ENCODE data around the gene DYNC1I1. TPM values are rescaled to one million over a fixed set of nuclear protein-coding genes. Genes with fewer than 3 reads are reported as not detected.

The DYNC1I1 gene
- total RNA-seq, 1 experiment from 2014 or later, result 3.2 TPM

- Histone ChIP-seq H2BK5ac (ENCODE audit: insufficient read length, low read length) (no peak overlapping the region), H4K20me1 (ENCODE audit: control insufficient read depth, insufficient read depth, insufficient read length) (no peaks in the 10 kb centered on the region), H3K79me1 (ENCODE audit: insufficient read depth, low read depth, low read length, poor library complexity, severe bottlenecking) (no peaks in the 10 kb centered on the region), H3K4me2 (ENCODE audit: insufficient read depth, insufficient read length, low read length) (no peak overlapping the region), H3K27ac (ENCODE audit: insufficient read length, low read depth, low read length) (no peak overlapping the region), H3K14ac (ENCODE audit: insufficient read depth, low read length) (no peak overlapping the region), H3K27me3 (ENCODE audit: insufficient read depth, low read length) (no peaks in the 10 kb centered on the region), H4K5ac (ENCODE audit: insufficient read length, low read depth, low read length) (no peak overlapping the region), H3K4me1 (ENCODE audit: insufficient read depth, low read length) (no peaks in the 10 kb centered on the region), H2AK5ac (ENCODE audit: insufficient read length, low read length) (no peak overlapping the region), H3K23ac (ENCODE audit: insufficient read length, low read depth, low read length) (no peak overlapping the region), H2BK120ac (ENCODE audit: low read depth, low read length, poor library complexity, severe bottlenecking) (no peak overlapping the region), H3K4ac (ENCODE audit: low read depth, low read length) (no peak overlapping the region), H4K91ac (ENCODE audit: insufficient read length, low read depth, low read length) (no peak overlapping the region), H3K9ac (ENCODE audit: extremely low read depth, insufficient read length, low read length) (no peak overlapping the region), H3K18ac (ENCODE audit: insufficient read length, low read depth, low read length) (no peak overlapping the region), H4K8ac (replicated peaks; ENCODE audit: insufficient read length, low read depth, low read length) (no peak overlapping the region), H3T11ph (ENCODE audit: low read length) (no peak overlapping the region), H3K23me2 (ENCODE audit: insufficient read length, low read depth, low read length, poor library complexity, severe bottlenecking) (no peaks in the 10 kb centered on the region), H2BK20ac (ENCODE audit: low read depth, low read length, poor library complexity, severe bottlenecking) (no peak overlapping the region), H2BK12ac (ENCODE audit: insufficient read length, low read depth, low read length) (no peak overlapping the region), H2AFZ (ENCODE audit: low read length) (no peak overlapping the region), H3K9me3 (ENCODE audit: control insufficient read depth, low read depth, low read length) (no peaks in the 10 kb centered on the region), H3K56ac (ENCODE audit: insufficient read length, low read depth, low read length) (no peak overlapping the region), H2BK15ac (ENCODE audit: low read depth, low read length) (no peak overlapping the region), H3K79me2 (ENCODE audit: insufficient read depth, low read length) (no peaks in the 10 kb centered on the region)
- no peaks in the 10 kb centered on the region for H3K27me3 Mint-ChIP-seq (ENCODE audit: low read depth)
- no peaks in the 10 kb centered on the region for H3K4me1 Mint-ChIP-seq
- H3K27ac Mint-ChIP-seq, result no peak overlapping the region
- no peaks in the 10 kb centered on the region for H3K36me3 Mint-ChIP-seq (ENCODE audit: insufficient read depth in 1 of 3, low read depth in 3 of 3)
- DNase-seq, result no peak
- H3K4me3 Mint-ChIP-seq, result no peak overlapping the region
- no CpG with 5 or more reads among the region's 1 CpG for WGBS (ENCODE audit: extremely low coverage, insufficient read length, low lambda C conversion rate)
- TF ChIP-seq CTCF (conservative IDR thresholded peaks at IDR 0.05), result no peak
- peaks cover 3 to 8% of the 10 kb centered on the region in 2 experiments; a peak in 2 of 5 replicates for H3K9me3 Mint-ChIP-seq
Observed at GRCh38 chr7:95881597-95881996, 109.2 kb downstream of the DYNC1I1 start.
